HL-60 (cell line): Measurements from ENCODE around the gene TCF15.
A peak's percentile ranks its signal among the peaks of the same experiment; 100 is the strongest.

Experiments
- DNase-seq, 2 experiments: peaks; one replicate each; pipeline ENCODE4 v3.0.0-alpha.2; 2010 to 2020; ENCODE audit warnings: low read depth in 1 of 2, low spot score in 1 of 2
- H3K27ac ChIP-seq: fragments of 250-450 bp; sonication (Bioruptor Pico); replicated peaks from 2 replicates; pipeline ENCODE4 v1.5.1; 2020; ENCODE audit warnings: mild to moderate bottlenecking, moderate library complexity
- H3K27me3 ChIP-seq: fragments of 250-450 bp; sonication (Bioruptor Pico); 2 replicates; pipeline ENCODE4 v1.5.1; 2021; ENCODE audit warnings: mild to moderate bottlenecking, moderate library complexity; ENCODE audit not compliant: insufficient read depth, poor library complexity, severe bottlenecking
- H3K4me3 ChIP-seq: replicated peaks from 2 replicates; pipeline ENCODE4 v1.5.1; 2011; ENCODE audit warnings: mild to moderate bottlenecking, control low read depth, low read length; ENCODE audit not compliant: insufficient read depth
- CTCF ChIP-seq: IDR thresholded peaks from one replicate; pipeline ENCODE4 v1.5.1; 2011; ENCODE audit warnings: low read length, control low read depth, inconsistent platforms; ENCODE audit not compliant: insufficient read depth
- GABPA ChIP-seq: IDR thresholded peaks from 2 replicates; pipeline ENCODE4 v1.6.1; 2012; ENCODE audit warnings: low read depth
- POLR2AphosphoS5 ChIP-seq: IDR thresholded peaks from 2 replicates; pipeline ENCODE4 v1.6.1; 2012; ENCODE audit warnings: low read depth
- REST ChIP-seq: IDR thresholded peaks from 2 replicates; pipeline ENCODE4 v1.6.1; 2012; ENCODE audit warnings: low read depth; ENCODE audit not compliant: insufficient replicate concordance
- SPI1 ChIP-seq: IDR thresholded peaks from 2 replicates; pipeline ENCODE4 v1.6.1; 2012; ENCODE audit warnings: low read depth, mild to moderate bottlenecking, borderline replicate concordance

Gene TCF15

GRCh38 chr20:588476-588875, 21.6 kb downstream of the TCF15 start:
- Histone ChIP-seq H3K27ac (no peak overlapping the region), H3K27me3 (no peaks in the 10 kb centered on the region), H3K4me3 (no peak overlapping the region)
- TF ChIP-seq CTCF = no peak
- no peak for TF ChIP-seq REST
- no peak for TF ChIP-seq SPI1
- no peak for TF ChIP-seq POLR2AphosphoS5
- no peak for TF ChIP-seq GABPA
- peak; percentile 3 to 16 for DNase-seq

DNA sequence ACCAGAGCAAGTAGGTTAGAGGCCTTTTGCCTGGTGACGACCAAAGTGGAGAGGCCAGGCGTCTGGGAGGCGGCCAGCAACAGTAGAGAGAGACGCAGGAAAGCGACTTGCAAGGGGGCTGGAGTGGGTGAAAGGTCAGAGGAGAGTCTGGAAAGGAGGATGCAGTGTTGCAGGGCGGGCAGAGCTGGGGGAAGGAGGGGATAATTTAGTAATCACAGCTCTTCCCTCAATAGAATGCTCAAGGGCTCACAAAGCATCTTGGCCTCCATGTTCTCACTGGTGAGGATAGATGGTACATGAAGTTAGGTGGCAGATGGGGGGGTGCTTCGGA, 25.2 kb downstream of the TCF15 start:
- TF ChIP-seq POLR2AphosphoS5 (no peak), SPI1 (no peak), REST (no peak), CTCF (no peak), GABPA (no peak)
- peaks cover 3% of the 10 kb centered on the region for H3K27me3 ChIP-seq
- H3K27ac ChIP-seq = no peak overlapping the region
- no peak for DNase-seq
- H3K4me3 ChIP-seq = no peak overlapping the region

DNA sequence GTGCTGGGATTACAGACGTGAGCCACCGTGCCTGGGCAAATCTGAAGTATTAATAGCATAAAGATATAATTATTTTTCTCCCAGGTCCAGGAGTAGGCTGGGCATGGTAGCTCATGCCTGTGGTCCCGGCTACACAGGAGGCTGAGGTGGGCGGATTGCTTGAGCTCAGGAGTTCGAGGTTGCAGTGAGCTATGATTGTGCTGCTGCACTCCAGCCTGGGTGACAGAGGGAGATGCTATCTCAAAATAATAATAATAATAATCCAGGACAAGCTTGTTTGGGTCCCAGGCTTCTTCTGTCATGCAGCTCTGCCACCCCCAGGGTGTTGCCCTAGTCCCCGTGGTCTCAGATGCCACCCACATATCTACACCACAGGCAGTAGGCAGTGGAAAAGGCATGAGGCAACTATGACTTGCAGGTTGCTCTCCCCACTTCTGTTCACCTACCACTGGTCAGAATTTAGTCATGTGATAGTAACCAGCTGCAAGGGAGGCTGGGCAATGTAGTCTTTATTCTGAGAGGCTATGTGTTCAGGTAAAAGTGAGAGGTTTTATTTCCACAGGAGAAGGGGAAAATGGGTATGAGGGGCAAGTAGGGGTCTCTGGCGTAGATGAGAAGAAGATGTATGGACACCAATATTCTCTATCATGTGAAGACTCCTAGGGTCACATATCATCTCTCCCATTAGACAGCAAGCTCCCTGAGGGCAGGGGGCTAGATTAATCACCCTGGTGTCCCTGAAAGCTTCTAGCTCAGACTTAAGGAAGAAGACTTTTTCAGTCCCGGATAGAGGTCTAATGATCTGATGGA, 25.7 kb downstream of the TCF15 start:
- peaks cover 3% of the 10 kb centered on the region for H3K27me3 ChIP-seq
- peak; percentile 8 to 11 for DNase-seq
- no peak overlapping the region for H3K4me3 ChIP-seq
- TF ChIP-seq SPI1 (no peak), REST (no peak), POLR2AphosphoS5 (no peak), CTCF (no peak), GABPA (no peak)
- no peak overlapping the region for H3K27ac ChIP-seq
